ENCODE measurements around the gene SFMBT2.
"Not testable (repeated sequence)": the region's sequence is repeated elsewhere in the genome, so short reads cannot be mapped to it uniquely, and the experiment has no call there.

The SFMBT2 gene

GRCh38 chr10:7231509-7232414, 179.1 kb downstream of the SFMBT2 start:
- DNase-seq: peak in 1 of 51 donors; percentile 10

GRCh38 chr10:7230951-7231350, 179.9 kb downstream of the SFMBT2 start:
- no peak for DNase-seq

DNA sequence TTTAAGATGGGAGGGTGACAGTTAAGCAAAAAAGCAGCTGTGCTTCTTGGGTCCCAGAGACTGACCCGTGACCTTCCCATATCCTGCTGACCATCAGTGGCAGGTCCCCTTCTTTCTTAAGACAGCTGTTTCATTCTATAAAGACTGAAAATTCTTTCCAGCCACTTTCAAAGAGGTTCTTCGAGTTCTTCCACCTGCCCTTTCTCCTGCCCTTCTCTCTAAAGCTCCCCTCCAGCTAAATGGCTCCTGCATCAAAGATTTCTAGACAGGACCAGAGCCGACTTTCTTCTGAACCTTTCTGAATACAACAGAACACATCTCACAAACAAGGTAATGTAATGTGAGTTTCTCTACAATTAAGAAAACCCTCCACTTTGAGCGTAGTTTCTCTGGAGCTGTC, 180.8 kb downstream of the SFMBT2 start:
- DNase-seq: no peak

- DNase-seq: no peak
Measured at GRCh38 chr10:7225133-7225532, 185.7 kb downstream of the SFMBT2 start.

GRCh38 chr10:7218968-7219367, 191.9 kb downstream of the SFMBT2 start:
- no peak for DNase-seq

DNA sequence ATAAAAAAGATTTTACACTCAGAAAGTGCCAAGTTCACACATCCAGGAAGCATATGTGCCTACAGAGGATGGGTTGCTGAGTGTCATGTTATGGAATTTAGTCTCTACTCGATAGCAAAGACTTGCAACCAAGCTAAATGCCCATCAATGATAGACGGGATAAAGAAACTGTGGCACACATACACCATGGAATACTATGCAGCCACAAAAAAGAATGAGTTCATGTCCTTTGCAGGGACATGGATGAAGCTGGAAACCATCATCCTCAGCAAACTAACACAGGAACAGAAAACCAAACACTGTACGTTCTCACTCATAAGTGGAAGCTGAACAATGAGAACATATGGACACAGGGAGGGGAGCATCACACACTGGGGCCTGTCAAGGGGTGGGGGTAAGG, 198.1 kb downstream of the SFMBT2 start:
- DNase-seq: not testable (repeated sequence)

DNA sequence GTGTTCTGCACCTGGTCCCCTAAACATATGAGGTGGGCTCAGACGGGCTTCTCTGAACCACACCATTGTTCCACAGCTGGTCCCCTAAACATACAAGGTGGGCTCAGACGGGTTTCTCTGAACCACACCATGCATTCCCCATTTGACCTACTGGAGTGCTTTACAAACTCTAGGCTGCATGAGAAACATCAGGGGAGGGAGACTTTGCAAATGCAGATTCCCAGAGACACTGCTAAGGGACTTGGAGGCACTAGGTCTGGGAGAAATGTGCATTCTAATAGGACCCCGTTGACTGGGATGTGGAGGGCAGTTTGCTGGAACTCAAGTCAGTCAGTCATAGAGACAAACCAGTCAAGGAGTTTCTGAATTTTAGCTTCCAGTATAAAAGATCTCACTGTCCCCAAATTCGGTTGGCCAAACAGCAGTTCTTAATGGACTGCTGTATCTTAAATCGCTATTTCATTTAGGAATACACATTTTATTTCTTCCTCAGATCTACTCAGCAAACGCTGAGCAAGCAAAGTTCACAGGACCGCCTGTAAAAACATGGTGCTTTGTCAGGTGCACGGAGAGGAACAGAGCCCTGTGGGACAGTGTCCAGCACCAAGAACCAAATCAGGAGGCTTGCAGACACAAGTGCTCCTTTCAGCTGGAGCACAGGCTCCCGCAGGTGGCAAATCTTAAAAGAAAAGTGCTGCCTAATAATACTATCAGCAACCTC, 198.8 kb downstream of the SFMBT2 start:
- no peak for DNase-seq

DNA sequence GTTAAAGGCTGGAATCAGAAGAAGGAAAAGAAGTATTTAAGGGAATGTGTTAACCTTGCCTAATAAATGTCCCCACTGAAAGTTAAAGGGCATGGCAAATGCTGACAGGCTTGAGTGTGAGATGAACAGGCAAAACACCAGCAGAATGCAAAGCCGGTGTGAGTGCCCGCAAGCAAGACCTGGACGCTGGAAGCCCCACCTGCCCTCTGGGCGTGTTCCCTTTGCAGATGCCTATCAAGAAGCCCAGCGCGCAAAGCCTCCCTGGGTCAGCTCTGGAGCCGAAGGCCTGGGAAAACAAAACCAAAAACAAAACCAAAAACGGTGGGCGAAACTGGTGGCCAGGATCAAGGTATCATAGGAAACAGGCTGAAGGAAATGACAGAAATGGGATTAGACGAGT, 200.3 kb downstream of the SFMBT2 start:
- no peak for DNase-seq

GRCh38 chr10:7209458-7209857, 201.4 kb downstream of the SFMBT2 start:
- DNase-seq: no peak

DNA sequence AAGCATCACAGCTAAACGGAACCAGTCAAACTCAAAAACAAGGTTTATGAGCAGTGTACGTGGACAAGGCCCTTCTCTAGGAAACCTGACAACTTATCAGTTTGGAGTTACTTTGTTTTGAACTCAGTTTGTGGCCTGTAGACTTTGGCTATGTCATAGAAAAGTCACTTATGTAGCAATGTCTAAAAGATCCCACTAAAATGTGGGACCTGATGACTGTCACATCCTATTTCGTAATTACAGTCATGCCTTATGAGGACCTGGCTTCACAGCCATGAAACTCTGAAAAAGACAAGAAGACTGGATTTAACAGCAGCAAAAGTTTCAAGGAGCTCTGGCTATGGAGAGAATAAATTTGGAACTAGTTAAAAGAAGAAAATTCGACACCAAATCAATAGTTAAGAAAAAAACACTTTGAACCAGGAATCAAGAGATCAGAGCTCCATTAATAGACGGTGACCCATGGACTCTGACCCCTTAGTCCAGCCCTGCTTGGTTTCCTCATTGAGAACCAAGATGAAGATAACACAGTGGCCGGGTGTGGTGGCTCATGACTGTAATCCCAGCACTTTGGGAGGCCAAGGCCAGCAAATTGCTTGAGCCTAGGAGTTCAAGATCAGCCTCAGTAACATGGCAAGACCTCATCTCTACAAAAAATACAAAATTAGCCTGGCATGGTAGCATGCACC, 204.3 kb downstream of the SFMBT2 start:
- no peak for DNase-seq

GRCh38 chr10:7205656-7206055, 205.2 kb downstream of the SFMBT2 start:
- DNase-seq: peak in 17 of 51 donors; percentile 2 to 41 (median 24)

DNA sequence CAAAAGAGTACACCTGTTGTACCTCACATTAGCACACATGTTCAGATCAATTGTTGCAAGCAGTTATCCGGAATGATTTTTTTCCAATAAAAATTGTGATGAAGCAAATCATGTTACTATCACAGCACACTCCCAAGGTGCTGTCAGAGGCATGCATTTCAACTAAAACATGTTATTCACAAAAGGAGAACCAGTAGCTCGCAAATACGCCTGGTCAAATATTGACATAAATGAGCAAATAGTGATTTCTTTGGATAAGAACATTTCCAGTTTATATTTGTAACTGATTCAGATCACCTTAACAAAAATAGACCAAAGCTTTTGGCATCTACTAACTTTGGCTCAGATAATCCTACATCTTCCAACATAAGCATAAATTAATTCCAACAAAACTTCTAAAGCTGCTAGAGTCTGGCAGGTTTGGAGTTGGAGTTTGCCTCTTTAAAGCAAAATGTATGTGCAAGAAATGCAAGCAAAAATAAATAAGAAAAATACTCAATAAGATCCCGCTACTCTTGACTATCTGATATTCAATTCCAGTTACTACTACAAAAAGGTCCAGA, 208.0 kb downstream of the SFMBT2 start:
- no peak for DNase-seq

DNA sequence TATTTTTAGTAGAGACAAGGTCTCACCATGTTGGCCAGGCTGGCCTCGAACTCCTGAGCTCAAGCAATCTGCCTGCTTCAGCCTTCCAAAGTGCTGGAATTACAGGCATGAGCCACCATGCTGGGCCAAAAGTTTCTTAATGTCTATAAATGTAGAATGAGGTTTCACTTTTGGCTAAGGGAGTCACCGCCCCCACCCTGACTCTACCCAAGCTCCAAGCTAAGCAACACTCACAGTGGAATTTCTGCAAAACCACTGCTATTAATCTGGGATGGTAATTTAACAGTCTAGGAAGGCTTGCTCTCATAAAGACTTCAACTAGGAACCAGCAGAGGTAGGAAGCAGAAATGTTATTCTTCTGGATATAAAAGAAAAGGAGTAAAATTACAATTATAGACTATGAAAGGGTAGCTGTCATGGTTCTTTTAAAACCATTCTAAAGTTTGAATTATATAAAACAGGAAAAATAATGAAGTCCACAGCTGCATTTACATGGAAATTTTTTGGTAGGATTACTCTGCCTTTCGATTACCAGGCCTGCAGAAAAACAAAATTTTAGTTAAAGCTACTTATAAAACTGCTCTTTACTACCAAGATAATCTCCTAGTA, 211.6 kb downstream of the SFMBT2 start:
- no peak for DNase-seq

DNA sequence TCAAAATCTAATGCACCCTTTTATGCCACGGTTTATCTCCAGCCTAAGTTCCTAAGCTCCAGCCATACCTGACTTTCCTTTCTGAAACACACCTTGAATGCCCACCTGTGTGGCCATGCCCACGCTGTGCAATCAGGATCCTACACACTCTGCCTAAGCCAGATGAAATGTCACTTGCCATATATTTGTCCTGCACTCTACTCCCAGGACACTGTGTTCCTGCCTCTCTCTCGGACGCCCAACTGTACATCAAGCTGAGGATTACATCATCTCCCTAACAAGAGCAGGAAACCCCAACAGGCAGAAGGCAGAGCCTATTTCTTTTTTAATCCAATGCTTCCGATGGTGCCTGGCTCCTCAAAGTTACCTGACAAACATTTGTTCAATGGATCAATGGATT, 214.6 kb downstream of the SFMBT2 start:
- no peak for DNase-seq

GRCh38 chr10:7195118-7195517, 215.7 kb downstream of the SFMBT2 start:
- no peak for DNase-seq

DNA sequence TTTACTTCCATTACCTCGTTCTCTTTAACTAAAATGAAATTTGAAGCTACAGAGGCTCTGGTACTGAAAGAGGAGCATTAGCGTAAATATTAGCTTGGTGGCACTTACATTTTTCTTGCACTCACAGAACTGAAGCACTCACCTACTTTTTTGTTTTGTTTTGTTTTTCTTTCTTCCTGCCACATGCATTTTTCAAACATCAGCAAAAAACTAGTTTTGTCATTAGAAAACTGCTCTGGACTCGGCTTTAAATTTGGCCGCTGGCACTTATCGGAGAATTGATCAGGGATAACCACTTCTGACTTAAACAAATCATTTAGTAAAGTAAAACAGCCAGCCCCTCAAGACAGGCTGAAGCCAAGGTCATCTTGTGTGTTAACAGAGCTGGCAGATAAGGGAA, 216.3 kb downstream of the SFMBT2 start:
- no peak for DNase-seq

- DNase-seq: no peak
Measured at GRCh38 chr10:7193369-7193768, 217.5 kb downstream of the SFMBT2 start.

- DNase-seq: no peak
Measured at GRCh38 chr10:7192831-7193361, 217.9 kb downstream of the SFMBT2 start.

GRCh38 chr10:7192061-7192460, 218.8 kb downstream of the SFMBT2 start:
- DNase-seq: no peak

DNA sequence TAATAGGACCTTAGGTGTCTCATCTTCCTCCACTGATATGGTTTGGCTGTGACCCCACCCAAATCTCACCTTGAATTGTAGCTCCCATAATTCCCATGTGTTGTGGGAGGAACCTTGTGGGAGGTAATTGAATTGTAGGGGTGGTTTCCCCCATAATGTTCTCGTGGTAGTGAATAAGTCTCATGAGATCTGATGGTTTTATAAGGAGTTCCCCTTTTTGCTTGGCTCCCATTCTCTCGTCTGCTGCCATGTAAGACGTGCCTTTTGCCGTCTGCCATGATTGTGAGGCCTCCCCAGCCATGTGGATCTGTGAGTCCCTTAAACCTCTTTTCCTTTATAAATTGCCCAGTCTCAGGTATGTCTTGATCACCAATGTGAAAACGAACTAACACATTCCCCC, 220.1 kb downstream of the SFMBT2 start:
- not testable (repeated sequence) for DNase-seq

GRCh38 chr10:7189909-7190308, 220.9 kb downstream of the SFMBT2 start:
- DNase-seq: no peak

Data from hypothalamus (tissue), 51 donors.